Esophagus squamous epithelium (tissue), 5 donors: ENCODE measurements around the gene FOXK2. TPM values are rescaled to one million over a fixed set of nuclear protein-coding genes. Genes with fewer than 3 reads are reported as not detected.

ENCODE experiments used
- DNase-seq: peaks from one replicate; lab custom pipeline; 2025; lab: John Stamatoyannopoulos, UW
- H3K27ac ChIP-seq, 4 donors: fragments of 200-600 bp; sonication (generic); one replicate each; pipeline ENCODE4 v1.5.1; 2016 to 2019; ENCODE audit warnings: mild to moderate bottlenecking in 1 of 4
- H3K27me3 ChIP-seq, 4 donors: fragments of 200-600 bp; sonication (generic); 1 replicate in 3 of 4; 2 replicates in 1 of 4; pipeline versions ENCODE4 v1.5.1 to v1.6.0; 2017 to 2021; ENCODE audit warnings: antibody characterized with exemption in 1 of 4
- H3K36me3 ChIP-seq, 3 donors: fragments of 200-600 bp; sonication (generic); one replicate each; pipeline ENCODE4 v1.5.1; 2016 to 2019
- H3K4me1 ChIP-seq, 3 donors: fragments of 200-600 bp; sonication (generic); one replicate each; pipeline ENCODE4 v1.5.1; 2017 to 2019
- H3K4me3 ChIP-seq, 4 donors: fragments of 200-600 bp; sonication (generic); 1 replicate in 3 of 4; 2 replicates in 1 of 4; pipeline ENCODE4 v1.5.1; 2016 to 2019; ENCODE audit warnings: mild to moderate bottlenecking in 2 of 4, moderate library complexity in 1 of 4
- H3K9me3 ChIP-seq, 3 donors: fragments of 200-600 bp; sonication (generic); one replicate each; pipeline ENCODE4 v1.5.1; 2016 to 2019
- CTCF ChIP-seq, 6 experiments: fragments of 450-650 bp in 4 of 6; fragments of 200-600 bp in 2 of 6; sonication (generic) in 2 of 6; IDR thresholded peaks; one replicate each; pipeline ENCODE4 v1.5.1; 2016 to 2019; ENCODE audit warnings: antibody characterized with exemption in 6 of 6, mild to moderate bottlenecking in 4 of 6, moderate library complexity in 4 of 6
- POLR2A ChIP-seq, 4 donors: fragments of 450-650 bp; IDR thresholded peaks; one replicate each; pipeline ENCODE4 v1.6.1; 2017; ENCODE audit warnings: antibody characterized with exemption in 4 of 4, mild to moderate bottlenecking in 4 of 4, moderate library complexity in 3 of 4
- WGBS, 2 donors: methylation state at CpG; one replicate each; pipeline ENCODE4 v1.1.5; 2018; 5-methylcytosine and 5-hydroxymethylcytosine counted together
- intact Hi-C: fragments of 100-400 bp; cut with DNase I; formaldehyde crosslinking; loops from one replicate; pipeline ENCODE4 v1.15.0; 2022
- total RNA-seq, 4 donors: library from RNA; depleted of rRNA; stranded (reverse); fragments of >200 nt; gene quantifications; one replicate each; pipeline ENCODE4 v1.1.0, GENCODE V29; 2016
- donor health status: DM: yes; HTN: yes; CAD: no.

Gene FOXK2
- total RNA-seq, 4 donors from 2014 or later = 26.3 to 38.2 (median 34.5) TPM

DNA sequence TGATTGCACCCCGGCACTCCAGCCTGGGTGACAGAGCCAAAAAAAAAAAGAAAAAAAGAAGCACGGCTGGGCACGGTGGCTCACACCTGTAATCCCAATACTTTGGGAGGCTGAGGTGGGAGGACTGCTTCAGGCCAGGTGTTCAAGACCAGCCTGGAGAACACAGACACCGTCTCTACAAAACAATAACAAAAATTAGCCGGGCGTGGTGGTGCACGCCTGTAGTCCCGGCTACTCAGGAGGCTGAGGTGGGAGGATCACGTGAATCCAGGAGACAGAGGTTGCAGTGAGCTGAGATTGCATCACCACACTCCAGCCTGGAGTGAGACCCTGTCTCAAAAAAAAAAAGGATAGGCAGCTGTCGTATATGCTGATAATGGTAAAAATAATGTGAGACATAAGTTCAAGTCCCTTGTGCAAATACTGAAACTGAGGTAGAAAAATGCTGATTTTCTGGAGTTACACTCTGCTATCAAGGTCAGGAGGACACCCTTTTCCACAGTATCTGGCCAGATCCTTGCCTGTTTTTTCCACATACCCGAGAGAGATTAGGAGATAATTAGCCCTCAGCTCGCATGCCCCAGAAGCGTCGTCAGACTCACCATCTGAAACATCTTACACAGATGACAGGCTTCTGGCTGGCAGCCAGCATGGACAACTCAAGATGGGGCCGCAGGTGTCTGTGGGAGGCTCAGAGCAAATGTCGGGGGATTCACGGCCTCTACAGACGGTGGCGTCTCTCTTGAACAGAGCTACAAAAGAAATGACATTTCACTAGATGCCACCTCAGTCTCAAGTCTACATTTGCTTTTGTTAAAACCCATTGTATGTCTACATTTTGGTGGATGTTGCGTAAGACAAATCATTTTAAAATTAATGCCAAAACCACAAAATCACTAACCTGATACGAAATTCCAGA, 91.9 kb downstream of the FOXK2 start:
- intact Hi-C loops = no loop called here
- WGBS, 2 donors = 69 to 75% methylated on average over 16 to 21 of the region's 21 CpGs
- Histone ChIP-seq H3K4me3 (no peak overlapping the region), H3K9me3 (no peaks in the 10 kb centered on the region), H3K4me1 (peaks cover 0 to 30% (median 0%) of the 10 kb centered on the region in 3 donors), H3K36me3 (peaks cover 14 to 86% (median 20%) of the 10 kb centered on the region in 3 donors), H3K27ac (no peak overlapping the region), H3K27me3 (no peaks in the 10 kb centered on the region)
- DNase-seq = no peak
- no peak for TF ChIP-seq POLR2A (IDR thresholded peaks at IDR 0.05)
- TF ChIP-seq CTCF (IDR thresholded peaks at IDR 0.05) = no peak

DNA sequence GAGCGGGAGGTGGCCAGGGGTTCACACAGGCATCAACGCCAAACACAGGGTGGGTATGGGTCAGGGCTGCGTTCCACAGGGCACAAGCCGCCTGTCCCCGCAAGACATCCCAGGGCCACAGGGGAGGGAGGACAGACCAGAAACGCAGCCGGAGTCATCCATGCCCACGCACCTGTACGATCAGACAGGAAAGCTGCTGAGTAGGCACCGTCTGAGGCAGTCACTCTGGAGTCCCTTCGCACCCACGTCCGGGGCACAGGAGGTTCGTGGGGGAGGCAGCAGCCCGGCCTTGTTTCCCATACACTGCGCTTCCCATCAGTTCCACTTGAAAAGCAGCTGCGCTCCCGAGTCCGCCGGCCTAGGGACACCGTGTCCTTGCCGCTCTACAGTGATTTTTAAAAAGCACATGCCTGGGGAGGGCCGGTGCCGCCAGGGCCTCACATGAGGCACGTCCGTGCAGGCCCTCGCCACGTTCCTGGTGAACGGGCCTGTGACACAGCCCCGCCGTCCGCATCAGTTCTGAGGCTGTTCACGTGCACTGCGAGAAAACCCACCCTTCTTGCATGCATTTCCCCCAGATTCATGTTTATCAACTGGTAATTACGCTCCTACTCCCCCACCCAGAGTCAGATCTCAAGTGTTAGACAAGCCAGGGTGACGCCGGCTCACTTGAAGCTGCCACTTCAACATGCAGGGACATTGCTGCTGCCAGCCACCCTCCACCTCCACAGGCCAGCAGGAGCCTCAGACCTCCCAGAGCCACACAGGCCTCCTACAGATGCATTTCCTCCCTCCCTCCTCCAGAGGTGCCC, 94.0 kb downstream of the FOXK2 start:
- TF ChIP-seq POLR2A (IDR thresholded peaks at IDR 0.05) (no peak), CTCF (IDR thresholded peaks at IDR 0.05) (no peak)
- no peak for DNase-seq
- H3K27ac ChIP-seq = peak overlapping the region in 1 of 4 donors; percentile 36
- no peaks in the 10 kb centered on the region for H3K27me3 ChIP-seq
- H3K36me3 ChIP-seq = peaks cover 27 to 98% (median 34%) of the 10 kb centered on the region in 3 donors
- 60 to 70% methylated on average over 18 to 33 of the region's 37 CpGs for WGBS, 2 donors
- no peak overlapping the region for H3K4me3 ChIP-seq
- intact Hi-C loops = no loop called here
- no peaks in the 10 kb centered on the region for H3K9me3 ChIP-seq
- H3K4me1 ChIP-seq = peaks cover 0 to 26% (median 0%) of the 10 kb centered on the region in 3 donors

GRCh38 chr17:82614095-82614631, 94.6 kb downstream of the FOXK2 start:
- TF ChIP-seq CTCF (IDR thresholded peaks at IDR 0.05) (no peak), POLR2A (IDR thresholded peaks at IDR 0.05) (no peak)
- no peaks in the 10 kb centered on the region for H3K9me3 ChIP-seq
- H3K27me3 ChIP-seq = no peaks in the 10 kb centered on the region
- H3K4me1 ChIP-seq = peaks cover 0 to 26% (median 0%) of the 10 kb centered on the region in 3 donors
- H3K27ac ChIP-seq = peak overlapping the region in 1 of 4 donors; percentile 36
- H3K4me3 ChIP-seq = no peak overlapping the region
- no CpG with 5 or more reads among the region's 22 CpGs for WGBS, 2 donors
- intact Hi-C loops = no loop called here
- peaks cover 34 to 98% (median 37%) of the 10 kb centered on the region in 3 donors for H3K36me3 ChIP-seq
- DNase-seq = no peak

DNA sequence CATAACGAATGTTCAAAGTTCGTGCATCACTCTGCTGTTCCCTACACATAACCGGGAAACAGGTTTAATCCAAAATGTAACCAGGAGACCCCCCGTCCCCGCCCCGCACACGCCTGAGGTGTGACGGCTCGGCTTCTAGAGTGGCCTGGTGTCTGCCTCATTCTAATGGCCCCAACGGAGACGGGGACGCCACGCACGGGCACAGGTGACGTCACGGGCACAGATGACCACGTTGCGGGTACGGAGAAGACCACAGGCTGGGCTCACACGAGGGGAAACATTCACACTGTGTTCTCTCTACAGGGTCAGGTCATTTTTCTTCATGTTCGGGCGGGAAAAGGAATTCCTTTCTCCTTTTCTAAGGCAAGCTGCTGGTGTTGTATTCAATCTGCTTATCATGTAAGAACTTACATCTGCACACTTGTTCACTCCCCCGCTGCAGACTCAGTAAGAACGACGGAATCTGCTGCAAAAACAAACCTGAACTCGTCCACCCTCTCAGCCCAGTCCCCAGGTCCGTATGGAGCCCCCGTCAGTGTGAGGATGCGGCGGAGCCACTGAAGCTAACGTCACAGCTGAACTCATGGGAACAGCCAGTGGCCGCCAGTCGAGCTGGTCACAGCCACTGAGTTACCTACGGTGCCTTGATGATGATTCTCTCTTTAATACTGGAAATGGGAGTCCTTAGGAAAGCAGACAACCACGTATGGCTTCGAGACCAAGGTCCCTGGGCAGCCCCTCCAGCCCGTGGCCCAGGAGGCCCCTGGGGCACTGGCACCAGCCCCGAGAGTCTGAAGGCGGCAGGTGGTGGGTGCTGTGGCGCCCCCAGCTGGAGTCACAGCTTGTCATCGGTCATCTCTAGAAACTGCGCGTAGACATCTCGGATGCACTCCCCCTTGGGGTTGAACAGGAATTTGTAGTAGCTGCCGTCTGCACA, 95.8 kb downstream of the FOXK2 start:
- peaks cover 42 to 98% (median 46%) of the 10 kb centered on the region in 3 donors for H3K36me3 ChIP-seq
- no peak for TF ChIP-seq CTCF (IDR thresholded peaks at IDR 0.05)
- TF ChIP-seq POLR2A (IDR thresholded peaks at IDR 0.05) = no peak
- H3K4me3 ChIP-seq = no peak overlapping the region

More for the DNA sequence above, 95.8 kb downstream of the FOXK2 start:
- H3K27ac ChIP-seq = no peak overlapping the region
- no peak for DNase-seq
- H3K27me3 ChIP-seq = no peaks in the 10 kb centered on the region
- H3K9me3 ChIP-seq = no peaks in the 10 kb centered on the region
- WGBS, 2 donors = 89 to 90% methylated on average over 27 to 30 of the region's 45 CpGs
- intact Hi-C loops = no loop called here
- H3K4me1 ChIP-seq = peaks cover 0 to 26% (median 0%) of the 10 kb centered on the region in 3 donors
